GM10266 (cell line): ENCODE measurements around the gene HNRNPUL1.

Experiments
- DNase-seq: peaks from one replicate; pipeline ENCODE4 v3.0.0; 2012; ENCODE audit errors: extremely low spot score
- CTCF ChIP-seq: IDR thresholded peaks from 2 replicates; pipeline ENCODE4 v1.5.1; 2012; ENCODE audit warnings: mild to moderate bottlenecking, low read depth; ENCODE audit not compliant: control insufficient read depth, insufficient read depth; ENCODE audit errors: missing control alignments

The HNRNPUL1 gene

GRCh38 chr19:41352609-41353465, 88.7 kb downstream of the HNRNPUL1 start:
- peak; percentile 87 for DNase-seq
- TF ChIP-seq CTCF, result peak; percentile 62

GRCh38 chr19:41353466-41354342, 89.5 kb downstream of the HNRNPUL1 start, which contains the start of gene TGFB1:
Gene TGFB1 (minus strand): TSS chr19:41353922. CDS start chr19:41353044, 878 bp downstream.
- DNase-seq, result peak; percentile 98

GRCh38 chr19:41354343-41354953, 90.3 kb downstream of the HNRNPUL1 start:
- no peak for TF ChIP-seq CTCF
- DNase-seq, result no peak

More at GRCh38 chr19:41353466-41354342, 89.5 kb downstream of the HNRNPUL1 start, which contains the start of gene TGFB1:
- TF ChIP-seq CTCF, result peak; percentile 91

GRCh38 chr19:41355035-41355434, 90.9 kb downstream of the HNRNPUL1 start:
- DNase-seq, result no peak
- TF ChIP-seq CTCF, result no peak

GRCh38 chr19:41355802-41356201, 91.6 kb downstream of the HNRNPUL1 start:
- no peak for TF ChIP-seq CTCF
- no peak for DNase-seq

- TF ChIP-seq CTCF, result no peak
- DNase-seq, result no peak
These were observed 93.0 kb downstream of the HNRNPUL1 start for GRCh38 chr19:41356984-41357739.
